Peyer's patch (tissue), 4 donors: Measurements from ENCODE around the gene GPX3. TPM values are rescaled to one million over a fixed set of nuclear protein-coding genes. Genes with fewer than 3 reads are reported as not detected.

Source experiments
- DNase-seq, 3 donors: peaks; one replicate each; pipeline ENCODE4 v3.0.0-alpha.2; 2017 to 2019
- H3K27ac ChIP-seq, 4 donors: fragments of 200-600 bp; sonication (generic); one replicate each; pipeline ENCODE4 v1.5.1; 2016 to 2019
- H3K27me3 ChIP-seq, 2 donors: fragments of 200-600 bp; sonication (generic); one replicate each; pipeline ENCODE4 v1.5.1; 2019
- H3K36me3 ChIP-seq, 3 donors: fragments of 200-600 bp; sonication (generic); one replicate each; pipeline ENCODE4 v1.5.1; 2016 to 2019
- H3K4me1 ChIP-seq, 4 donors: fragments of 200-600 bp; sonication (generic); one replicate each; pipeline ENCODE4 v1.5.1; 2016 to 2019
- H3K4me3 ChIP-seq, 4 donors: fragments of 200-600 bp; sonication (generic); 1 replicate in 3 of 4; 2 replicates in 1 of 4; pipeline ENCODE4 v1.5.1; 2016 to 2019; ENCODE audit warnings: mild to moderate bottlenecking in 1 of 4
- H3K9me3 ChIP-seq, 4 donors: fragments of 200-600 bp; sonication (generic); one replicate each; pipeline ENCODE4 v1.5.1; 2016 to 2019; ENCODE audit warnings: mild to moderate bottlenecking in 1 of 4
- POLR2A ChIP-seq, 2 donors: fragments of 450-650 bp; IDR thresholded peaks; one replicate each; pipeline ENCODE4 v1.5.1; 2017; ENCODE audit warnings: antibody characterized with exemption in 2 of 2, mild to moderate bottlenecking in 2 of 2, moderate library complexity in 2 of 2
- total RNA-seq, 4 donors: library from RNA; depleted of rRNA; stranded (reverse); fragments of >200 nt; gene quantifications; one replicate each; pipeline ENCODE4 v1.1.0, GENCODE V29; 2016
- TF ChIP-seq, protein P1 (sequence below), 6 experiments: fragments of 450-650 bp in 4 of 6; fragments of 200-600 bp in 2 of 6; sonication (generic) in 1 of 6; IDR thresholded peaks; one replicate each; pipeline ENCODE4 v1.5.1; 2017 to 2019; ENCODE audit warnings: antibody characterized with exemption in 6 of 6, mild to moderate bottlenecking in 3 of 6, moderate library complexity in 1 of 6

GPX3 gene
- total RNA-seq, 4 donors from 2014 or later = 143 to 690 (median 479) TPM

DNA sequence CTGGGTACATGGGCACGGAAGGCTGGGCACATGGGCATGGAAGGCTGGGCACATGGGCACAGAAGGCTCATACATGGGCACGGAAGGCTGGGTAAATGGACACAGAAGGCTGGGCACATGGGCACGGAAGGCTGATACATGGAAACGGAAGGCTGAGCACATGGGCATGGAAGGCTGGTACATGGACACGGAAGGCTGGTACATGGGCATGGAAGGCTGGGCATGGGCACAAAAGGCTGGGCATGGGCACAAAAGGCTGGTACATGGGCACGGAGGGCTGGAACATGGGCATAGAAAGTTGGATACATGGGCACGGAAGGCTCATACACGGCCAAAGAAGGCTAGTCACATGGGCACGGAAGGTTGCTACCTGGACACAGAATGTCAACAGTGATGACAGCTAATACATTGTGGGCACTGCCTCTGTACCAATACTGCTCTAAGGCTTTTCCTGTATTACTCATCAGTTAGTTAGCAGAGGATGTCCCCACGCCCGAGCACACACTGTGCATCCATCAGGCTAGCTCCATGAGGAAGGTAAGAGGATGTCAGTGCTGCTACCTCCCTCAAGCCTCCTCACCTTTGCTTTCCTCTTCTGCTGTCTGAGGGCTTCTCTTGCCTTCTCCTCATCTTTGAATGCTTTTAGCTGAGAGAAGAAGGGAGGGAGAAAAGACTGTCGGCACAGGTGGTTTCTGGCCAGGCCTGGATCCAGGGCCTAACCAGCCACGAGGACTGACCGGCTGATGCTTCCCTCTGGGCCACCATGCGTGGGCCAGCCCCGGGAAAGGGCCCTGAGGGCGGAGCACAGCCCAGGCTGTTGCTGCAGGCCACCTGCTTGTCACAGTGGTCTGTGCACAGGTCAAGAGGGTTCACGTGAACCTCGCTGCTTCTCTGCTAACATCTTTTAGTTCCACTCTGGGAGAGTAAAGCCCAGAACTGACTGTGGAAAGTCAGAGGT lies 14.3 kb downstream of the GPX3 start:
- no peak overlapping the region for H3K4me3 ChIP-seq
- no peaks in the 10 kb centered on the region for H3K9me3 ChIP-seq
- peaks cover 2 to 99% (median 3%) of the 10 kb centered on the region in 3 donors for H3K36me3 ChIP-seq
- peaks cover 0 to 24% (median 0%) of the 10 kb centered on the region in 4 donors for H3K4me1 ChIP-seq
- no peaks in the 10 kb centered on the region for H3K27me3 ChIP-seq
- peak overlapping the region in 1 of 4 donors; percentile 2 for H3K27ac ChIP-seq
- no peak for DNase-seq
- no peak for TF ChIP-seq POLR2A (IDR thresholded peaks at IDR 0.05)
- TF ChIP-seq, protein P1, sequence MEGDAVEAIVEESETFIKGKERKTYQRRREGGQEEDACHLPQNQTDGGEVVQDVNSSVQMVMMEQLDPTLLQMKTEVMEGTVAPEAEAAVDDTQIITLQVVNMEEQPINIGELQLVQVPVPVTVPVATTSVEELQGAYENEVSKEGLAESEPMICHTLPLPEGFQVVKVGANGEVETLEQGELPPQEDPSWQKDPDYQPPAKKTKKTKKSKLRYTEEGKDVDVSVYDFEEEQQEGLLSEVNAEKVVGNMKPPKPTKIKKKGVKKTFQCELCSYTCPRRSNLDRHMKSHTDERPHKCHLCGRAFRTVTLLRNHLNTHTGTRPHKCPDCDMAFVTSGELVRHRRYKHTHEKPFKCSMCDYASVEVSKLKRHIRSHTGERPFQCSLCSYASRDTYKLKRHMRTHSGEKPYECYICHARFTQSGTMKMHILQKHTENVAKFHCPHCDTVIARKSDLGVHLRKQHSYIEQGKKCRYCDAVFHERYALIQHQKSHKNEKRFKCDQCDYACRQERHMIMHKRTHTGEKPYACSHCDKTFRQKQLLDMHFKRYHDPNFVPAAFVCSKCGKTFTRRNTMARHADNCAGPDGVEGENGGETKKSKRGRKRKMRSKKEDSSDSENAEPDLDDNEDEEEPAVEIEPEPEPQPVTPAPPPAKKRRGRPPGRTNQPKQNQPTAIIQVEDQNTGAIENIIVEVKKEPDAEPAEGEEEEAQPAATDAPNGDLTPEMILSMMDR (IDR thresholded peaks at IDR 0.05) = no peak

- TF ChIP-seq, protein P1 (IDR thresholded peaks at IDR 0.05) = no peak
- peaks cover 0 to 21% (median 0%) of the 10 kb centered on the region in 4 donors for H3K4me1 ChIP-seq
- H3K4me3 ChIP-seq = no peak overlapping the region
- no peaks in the 10 kb centered on the region for H3K27me3 ChIP-seq
- H3K9me3 ChIP-seq = no peaks in the 10 kb centered on the region
- DNase-seq = no peak
- peaks cover 2 to 97% (median 3%) of the 10 kb centered on the region in 3 donors for H3K36me3 ChIP-seq
- no peak overlapping the region for H3K27ac ChIP-seq
These were observed 16.2 kb downstream of the GPX3 start for GRCh38 chr5:151036556-151036955.

GRCh38 chr5:151037561-151038411 lies 17.4 kb downstream of the GPX3 start:
- Histone ChIP-seq H3K27ac (peak overlapping the region; percentile 35 to 67 (median 50)), H3K27me3 (no peaks in the 10 kb centered on the region), H3K4me1 (peaks cover 0 to 21% (median 0%) of the 10 kb centered on the region in 4 donors), H3K9me3 (no peaks in the 10 kb centered on the region), H3K36me3 (peaks cover 0 to 97% (median 2%) of the 10 kb centered on the region in 3 donors), H3K4me3 (no peak overlapping the region)
- no peak for TF ChIP-seq POLR2A (IDR thresholded peaks at IDR 0.05)
- TF ChIP-seq, protein P1 (IDR thresholded peaks at IDR 0.05) = no peak
- no peak for DNase-seq

- Histone ChIP-seq H3K36me3 (peaks cover 0 to 98% (median 2%) of the 10 kb centered on the region in 3 donors), H3K4me1 (peaks cover 0 to 21% (median 0%) of the 10 kb centered on the region in 4 donors)
- no peak for TF ChIP-seq POLR2A (IDR thresholded peaks at IDR 0.05)
- TF ChIP-seq, protein P1 (IDR thresholded peaks at IDR 0.05) = no peak
These were observed 18.0 kb downstream of the GPX3 start for GRCh38 chr5:151038412-151038745.

DNA sequence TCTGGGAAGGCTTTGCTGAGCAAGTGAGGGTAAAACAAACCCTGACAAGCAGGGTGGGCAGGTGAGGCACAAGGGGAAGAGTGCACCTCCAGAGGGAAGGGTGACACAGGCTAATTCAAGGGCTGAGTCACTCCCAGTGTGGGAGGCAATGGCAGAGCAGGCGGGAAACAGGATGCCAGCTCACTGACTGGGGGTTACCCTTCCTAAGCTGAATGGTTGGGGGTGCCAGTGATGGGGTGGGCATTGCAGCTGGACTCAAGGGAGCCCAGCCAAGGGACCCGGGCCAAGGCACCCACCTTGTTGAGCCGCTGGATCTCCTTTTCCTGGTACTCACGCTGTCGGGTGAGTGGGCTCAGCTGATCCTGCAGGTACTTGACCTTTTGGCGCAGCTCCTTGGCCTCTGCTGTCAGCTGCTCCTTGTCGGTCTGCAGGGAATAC lies 18.4 kb downstream of the GPX3 start:
- no peak overlapping the region for H3K4me3 ChIP-seq
- peaks cover 0 to 98% (median 2%) of the 10 kb centered on the region in 3 donors for H3K36me3 ChIP-seq
- H3K27ac ChIP-seq = peak overlapping the region; percentile 35 to 67 (median 50)
- H3K9me3 ChIP-seq = no peaks in the 10 kb centered on the region
- no peaks in the 10 kb centered on the region for H3K27me3 ChIP-seq
- no peak for DNase-seq
- H3K4me1 ChIP-seq = peaks cover 0 to 21% (median 0%) of the 10 kb centered on the region in 4 donors
- TF ChIP-seq, protein P1 (IDR thresholded peaks at IDR 0.05) = no peak
- TF ChIP-seq POLR2A (IDR thresholded peaks at IDR 0.05) = no peak

More at GRCh38 chr5:151038412-151038745, 18.0 kb downstream of the GPX3 start:
- peak overlapping the region; percentile 35 to 67 (median 50) for H3K27ac ChIP-seq
- no peak for DNase-seq
- no peaks in the 10 kb centered on the region for H3K27me3 ChIP-seq
- H3K4me3 ChIP-seq = no peak overlapping the region
- H3K9me3 ChIP-seq = no peaks in the 10 kb centered on the region
